Neural cell (in vitro differentiated cells): ENCODE results near the gene SLC7A1.

ENCODE experiments used
- EP300 ChIP-seq: fragments of 450-650 bp; conservative IDR thresholded peaks from 2 replicates; pipeline ENCODE4 v1.6.1; 2014; ENCODE audit warnings: antibody characterized with exemption, mild to moderate bottlenecking, moderate library complexity; ENCODE audit not compliant: poor library complexity, severe bottlenecking
- TAF1 ChIP-seq: IDR thresholded peaks from 2 replicates; pipeline ENCODE4 v1.6.1; 2012; ENCODE audit warnings: low read depth
- TF ChIP-seq, protein P1 (sequence below): fragments of 450-650 bp; IDR thresholded peaks from 2 replicates; pipeline ENCODE4 v1.5.1; 2014; ENCODE audit warnings: antibody characterized with exemption, mild to moderate bottlenecking, moderate library complexity; ENCODE audit not compliant: poor library complexity, severe bottlenecking

DNA sequence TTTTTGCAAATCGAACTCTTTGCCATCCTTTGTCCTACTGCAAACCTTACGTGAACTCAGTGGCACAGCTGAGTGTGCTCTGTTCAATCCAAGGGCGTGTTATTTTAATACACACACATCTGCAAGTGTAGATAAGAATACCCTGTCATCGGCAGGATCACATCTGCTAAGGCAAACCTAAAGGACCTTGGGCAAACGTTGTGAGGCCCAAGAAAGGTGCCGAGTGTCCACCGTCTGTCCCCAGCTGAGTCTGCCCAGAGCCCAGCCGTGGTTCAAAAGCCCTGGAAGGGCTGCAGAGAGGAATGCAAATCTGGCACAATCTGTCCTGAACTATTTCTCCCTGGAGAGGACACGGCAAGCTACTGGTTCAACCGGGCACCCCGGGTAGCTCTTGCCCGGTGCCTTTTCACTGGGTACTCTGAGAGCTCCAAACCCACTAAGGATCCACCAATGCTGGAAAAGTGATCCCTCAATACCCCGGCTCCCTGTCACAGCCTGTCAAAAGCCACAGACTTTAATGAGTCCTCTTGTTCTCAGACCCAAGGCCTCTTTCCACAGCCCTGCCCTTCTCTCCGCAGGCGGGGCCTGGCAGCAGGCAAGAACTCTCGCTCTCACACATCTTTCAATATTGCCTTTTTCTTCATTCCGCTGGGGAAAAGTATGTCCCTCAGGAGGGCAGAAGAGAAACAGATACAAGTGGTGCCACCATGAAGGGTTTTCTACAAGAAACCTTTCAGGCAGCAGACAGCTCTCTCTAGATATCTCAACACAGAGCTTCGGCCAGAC, 17.0 kb downstream of the SLC7A1 start:
- TF ChIP-seq, protein P1, sequence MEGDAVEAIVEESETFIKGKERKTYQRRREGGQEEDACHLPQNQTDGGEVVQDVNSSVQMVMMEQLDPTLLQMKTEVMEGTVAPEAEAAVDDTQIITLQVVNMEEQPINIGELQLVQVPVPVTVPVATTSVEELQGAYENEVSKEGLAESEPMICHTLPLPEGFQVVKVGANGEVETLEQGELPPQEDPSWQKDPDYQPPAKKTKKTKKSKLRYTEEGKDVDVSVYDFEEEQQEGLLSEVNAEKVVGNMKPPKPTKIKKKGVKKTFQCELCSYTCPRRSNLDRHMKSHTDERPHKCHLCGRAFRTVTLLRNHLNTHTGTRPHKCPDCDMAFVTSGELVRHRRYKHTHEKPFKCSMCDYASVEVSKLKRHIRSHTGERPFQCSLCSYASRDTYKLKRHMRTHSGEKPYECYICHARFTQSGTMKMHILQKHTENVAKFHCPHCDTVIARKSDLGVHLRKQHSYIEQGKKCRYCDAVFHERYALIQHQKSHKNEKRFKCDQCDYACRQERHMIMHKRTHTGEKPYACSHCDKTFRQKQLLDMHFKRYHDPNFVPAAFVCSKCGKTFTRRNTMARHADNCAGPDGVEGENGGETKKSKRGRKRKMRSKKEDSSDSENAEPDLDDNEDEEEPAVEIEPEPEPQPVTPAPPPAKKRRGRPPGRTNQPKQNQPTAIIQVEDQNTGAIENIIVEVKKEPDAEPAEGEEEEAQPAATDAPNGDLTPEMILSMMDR, result no peak
- TF ChIP-seq TAF1, result no peak
- TF ChIP-seq EP300, result no peak
